HepG2 (cell line): ENCODE data around the gene DIAPH3. TPM values are rescaled to one million over a fixed set of nuclear protein-coding genes. Genes with fewer than 3 reads are reported as not detected.

Experiments used
- ATAC-seq: fragments of 200-7000 bp; cut with Tn5 transposase; 3 replicates; pipeline ENCODE4 v1.9.1; 2020; ENCODE audit warnings: mild to moderate bottlenecking, moderate library complexity
- BruUV-seq: library from RNA; stranded (reverse); fragments of 400-500 nt; replicated peaks from 2 replicates; lab custom pipeline; 2021; lab: Mats Ljungman, UMichigan
- CTCF ChIA-PET: fragments of 300-600 bp; formaldehyde crosslinking; extraction: SDS; loops from one replicate; lab custom pipeline; 2021; ENCODE audit warnings: low total read pairs, inconsistent platforms, low intra/inter-chr PET ratio; lab: Yijun Ruan, JAX
- POLR2A ChIA-PET: fragments of 350-600 bp; sonication (Branson Sonifier 250); formaldehyde crosslinking; loops from one replicate; lab custom pipeline; 2020; ENCODE audit warnings: antibody characterized with exemption, inconsistent platforms; lab: Yijun Ruan, JAX
- DNase-seq: peaks from one replicate; pipeline ENCODE4 v3.0.0-alpha.2; 2015; ENCODE audit warnings: low spot score
- FAIRE-seq: peaks from 3 replicates; lab custom pipeline; 2011; peaks lifted over from hg19 to GRCh38; lab: Jason Lieb, UNC
- H2AFZ ChIP-seq: one replicate; pipeline ENCODE4 v1.6.1; 2011; ENCODE audit warnings: low read length, inconsistent platforms
- H3K27ac ChIP-seq: fragments of 300-600 bp; 3 replicates; pipeline ENCODE4 v1.8.0; 2011; ENCODE audit warnings: mixed run types, mild to moderate bottlenecking, mixed read lengths, low read length, inconsistent platforms; ENCODE audit not compliant: insufficient read depth; ENCODE audit errors: extremely low read length
- H3K27me3 ChIP-seq, 2 experiments: fragments of 200-600 bp in 1 of 2; 2 replicates in 1 of 2; 3 replicates in 1 of 2; pipeline versions ENCODE4 v1.6.0 to v1.8.0; 2011; ENCODE audit warnings: low read length in 2 of 2, mild to moderate bottlenecking in 2 of 2, moderate library complexity in 2 of 2, inconsistent platforms in 1 of 2; ENCODE audit not compliant: insufficient read depth in 2 of 2, control insufficient read depth in 1 of 2
- H3K36me3 ChIP-seq, 2 experiments: fragments of 200-600 bp in 1 of 2; replicated peaks in 1 of 2; 2 replicates in 1 of 2; 3 replicates in 1 of 2; pipeline versions ENCODE4 v1.5.1 to v1.8.0; 2011; ENCODE audit warnings: low read length in 2 of 2, inconsistent platforms in 1 of 2; ENCODE audit not compliant: insufficient read depth in 2 of 2, control insufficient read depth in 1 of 2
- H3K4me1 ChIP-seq: 2 replicates; pipeline ENCODE4 v1.5.1; 2012; ENCODE audit warnings: low read length, inconsistent platforms; ENCODE audit not compliant: insufficient read depth
- H3K4me2 ChIP-seq: 2 replicates; pipeline ENCODE4 v1.6.0; 2011; ENCODE audit warnings: low read depth, low read length, inconsistent platforms
- H3K4me3 ChIP-seq, 3 experiments: fragments of 200-600 bp in 1 of 3; sonication (generic), shearing (Covaris generic) in 1 of 3; replicated peaks in 1 of 3; 2 replicates each; pipeline ENCODE4 v1.5.1; 2011 to 2016; ENCODE audit warnings: low read length in 3 of 3, inconsistent platforms in 2 of 3, low read depth in 2 of 3, mild to moderate bottlenecking in 2 of 3, control low read depth in 1 of 3, mixed read lengths in 1 of 3; ENCODE audit not compliant: insufficient read depth in 1 of 3
- H3K79me2 ChIP-seq: one replicate; pipeline ENCODE4 v1.6.1; 2011; ENCODE audit warnings: low read length, inconsistent platforms; ENCODE audit not compliant: insufficient read depth
- H3K9ac ChIP-seq: 2 replicates; pipeline ENCODE4 v1.6.0; 2011; ENCODE audit warnings: mild to moderate bottlenecking, low read depth, low read length, inconsistent platforms; ENCODE audit not compliant: insufficient read depth
- H3K9me3 ChIP-seq: 2 replicates; pipeline ENCODE4 v1.5.1; 2012; ENCODE audit warnings: mild to moderate bottlenecking, low read length
- H4K20me1 ChIP-seq: 2 replicates; pipeline ENCODE4 v1.6.0; 2011; ENCODE audit warnings: inconsistent platforms, mild to moderate bottlenecking, low read length, moderate library complexity; ENCODE audit not compliant: insufficient read depth
- CCDC6 ChIP-seq: sonication (generic); formaldehyde crosslinking; IDR thresholded peaks from 2 replicates; pipeline ENCODE4 v1.8.1; 2022; ENCODE audit warnings: mild to moderate bottlenecking, missing genetic modification reagents, moderate library complexity
- GLI4 ChIP-seq: sonication (generic); formaldehyde crosslinking; IDR thresholded peaks from 2 replicates; pipeline ENCODE4 v1.5.1; 2020; ENCODE audit warnings: missing genetic modification reagents, mild to moderate bottlenecking, moderate library complexity, borderline replicate concordance
- KLF15 ChIP-seq: sonication (generic); formaldehyde crosslinking; IDR thresholded peaks from 2 replicates; pipeline ENCODE4 v1.8.1; 2023; ENCODE audit warnings: borderline replicate concordance, mild to moderate bottlenecking, inconsistent platforms, missing genetic modification reagents, mixed read lengths
- RARG ChIP-seq: sonication (generic); formaldehyde crosslinking; IDR thresholded peaks from 2 replicates; pipeline ENCODE4 v1.4.0; 2020; ENCODE audit warnings: low read depth, mild to moderate bottlenecking, missing genetic modification reagents
- RBM39 ChIP-seq: fragments of 200-400 bp; formaldehyde crosslinking; IDR thresholded peaks from one replicate; pipeline ENCODE4 v1.6.1; 2018; ENCODE audit warnings: antibody characterized with exemption, mild to moderate bottlenecking, low read depth, low read length; ENCODE audit not compliant: poor library complexity, severe bottlenecking
- U2AF2 ChIP-seq: fragments of 200-400 bp; formaldehyde crosslinking; IDR thresholded peaks from 2 replicates; pipeline ENCODE4 v1.6.1; 2017; ENCODE audit warnings: low read depth, mild to moderate bottlenecking, low read length
- ZNF225 ChIP-seq: sonication (generic); formaldehyde crosslinking; IDR thresholded peaks from 2 replicates; pipeline ENCODE4 v1.4.0; 2020; ENCODE audit warnings: mild to moderate bottlenecking, missing genetic modification reagents
- ZNF550 ChIP-seq: sonication (generic); formaldehyde crosslinking; IDR thresholded peaks from 2 replicates; pipeline ENCODE4 v1.4.0; 2020; ENCODE audit warnings: mild to moderate bottlenecking, missing genetic modification reagents, borderline replicate concordance
- ZNF598 ChIP-seq: sonication (generic); formaldehyde crosslinking; IDR thresholded peaks from 2 replicates; pipeline ENCODE4 v1.5.1; 2020; ENCODE audit warnings: mild to moderate bottlenecking, missing genetic modification reagents, borderline replicate concordance
- ZNF781 ChIP-seq: sonication (generic); formaldehyde crosslinking; IDR thresholded peaks from 2 replicates; pipeline ENCODE4 v1.5.1; 2020; ENCODE audit warnings: borderline replicate concordance, mild to moderate bottlenecking, missing genetic modification reagents; ENCODE audit errors: not compliant biosample characterization
- in situ Hi-C: cut with HindIII; loops from 2 replicates; pipeline ENCODE4 v1.10.0; 2017; ENCODE audit warnings: low pct_unique_long_range_greater_than_20kb; ENCODE audit not compliant: extremely low pct_ligation_motif_present
- intact Hi-C: fragments of 100-400 bp; cut with micrococcal nuclease; formaldehyde crosslinking; loops from one replicate; pipeline ENCODE4 v1.10.0; 2022; ENCODE audit not compliant: unreplicated experiment
- polyA plus RNA-seq, 8 experiments: library from polyadenylated mRNA; depleted of rRNA in 3 of 8; stranded (reverse) in 7 of 8; unstranded in 1 of 8; fragments of >200 nt; fragmentation: Illumina TruSeq in 4 of 8; extraction: Trizol in 4 of 8; gene quantifications; 2 replicates each; pipeline versions ENCODE4 v1.2.1 to v1.2.3, GENCODE V29; 2011 to 2016; ENCODE audit warnings: low read depth in 4 of 8, missing spikeins in 1 of 8, mixed read lengths in 1 of 8; ENCODE audit not compliant: insufficient read depth in 1 of 8
- total RNA-seq, 5 experiments: library from RNA; depleted of rRNA; stranded (reverse); fragments of >200 nt; fragmentation: Illumina TruSeq; extraction: Trizol; gene quantifications; 2 replicates each; pipeline ENCODE4 v1.2.3, GENCODE V29; 2016; ENCODE audit warnings: low read depth in 1 of 5
- TF ChIP-seq, protein P1 (sequence below): sonication (generic); formaldehyde crosslinking; IDR thresholded peaks from 2 replicates; pipeline ENCODE4 v1.5.0; 2020; ENCODE audit warnings: mild to moderate bottlenecking, missing genetic modification reagents, borderline replicate concordance
- TF ChIP-seq, protein P2 (sequence below), 2 experiments: sonication (generic) in 1 of 2; formaldehyde crosslinking in 1 of 2; IDR thresholded peaks; 2 replicates each; pipeline versions ENCODE4 v1.6.1 to v1.9.0; 2014 to 2022; ENCODE audit warnings: antibody characterized with exemption in 1 of 2, borderline replicate concordance in 1 of 2, inconsistent platforms in 1 of 2, low read depth in 1 of 2, missing genetic modification reagents in 1 of 2
- TF ChIP-seq, protein P3 (sequence below): sonication (generic); formaldehyde crosslinking; IDR thresholded peaks from 2 replicates; pipeline ENCODE4 v1.4.0; 2020; ENCODE audit warnings: missing genetic modification reagents, borderline replicate concordance

DIAPH3 gene
- total and polyA plus RNA-seq, 2 of the 13 experiments (the other 11 are each of a cell fraction or from before 2014, with no cell fraction given): 4.0 to 9.3 TPM

DNA sequence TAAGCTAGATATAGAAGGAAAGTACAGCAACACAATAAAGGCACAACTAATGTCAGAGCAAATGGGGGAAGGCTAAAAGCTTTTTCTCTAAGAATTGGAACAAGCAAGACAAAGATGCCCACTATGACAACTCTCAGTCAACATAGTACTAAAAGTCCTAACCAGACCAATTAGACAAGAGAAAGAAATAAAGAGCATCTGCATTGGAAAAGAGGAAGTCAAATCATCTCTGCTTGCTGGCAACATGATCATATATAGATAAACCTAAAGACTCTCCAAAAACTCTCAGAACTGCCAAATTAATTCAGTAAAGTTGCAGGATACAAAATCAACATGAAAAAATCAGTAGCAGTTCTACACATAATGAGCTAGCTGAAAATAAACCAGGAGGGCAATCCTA, 542.0 kb downstream of the DIAPH3 start:
- H3K36me3 ChIP-seq: no peaks in the 10 kb centered on the region
- in situ Hi-C loops: no loop called here
- H3K9ac ChIP-seq: no peak overlapping the region
- H3K79me2 ChIP-seq: no peaks in the 10 kb centered on the region
- no peak for FAIRE-seq
- DNase-seq: no peak
- H3K4me3 ChIP-seq: no peak overlapping the region
- no peak overlapping the region for H2AFZ ChIP-seq
- no peak for ATAC-seq
- H3K4me1 ChIP-seq: no peaks in the 10 kb centered on the region
- H3K4me2 ChIP-seq: no peak overlapping the region
- H3K27ac ChIP-seq: no peak overlapping the region
- POLR2A ChIA-PET: no interaction called here
- intact Hi-C loops: no loop called here
- H4K20me1 ChIP-seq: no peaks in the 10 kb centered on the region
- BruUV-seq: no TSS peak
- CTCF ChIA-PET: no interaction called here
- H3K9me3 ChIP-seq: peaks cover 3% of the 10 kb centered on the region; the same call in 1 of the 2 replicates
- H3K27me3 ChIP-seq: no peaks in the 10 kb centered on the region
- TF ChIP-seq KLF15 (CRISPR knock-in tag) (no peak), ZNF550 (CRISPR knock-in tag) (no peak), U2AF2 (no peak), GLI4 (no peak), ZNF781 (CRISPR knock-in tag) (no peak), ZNF598 (no peak), ZNF225 (CRISPR knock-in tag) (no peak), RARG (no peak), CCDC6 (no peak), RBM39 (no peak)
- TF ChIP-seq, protein P1, sequence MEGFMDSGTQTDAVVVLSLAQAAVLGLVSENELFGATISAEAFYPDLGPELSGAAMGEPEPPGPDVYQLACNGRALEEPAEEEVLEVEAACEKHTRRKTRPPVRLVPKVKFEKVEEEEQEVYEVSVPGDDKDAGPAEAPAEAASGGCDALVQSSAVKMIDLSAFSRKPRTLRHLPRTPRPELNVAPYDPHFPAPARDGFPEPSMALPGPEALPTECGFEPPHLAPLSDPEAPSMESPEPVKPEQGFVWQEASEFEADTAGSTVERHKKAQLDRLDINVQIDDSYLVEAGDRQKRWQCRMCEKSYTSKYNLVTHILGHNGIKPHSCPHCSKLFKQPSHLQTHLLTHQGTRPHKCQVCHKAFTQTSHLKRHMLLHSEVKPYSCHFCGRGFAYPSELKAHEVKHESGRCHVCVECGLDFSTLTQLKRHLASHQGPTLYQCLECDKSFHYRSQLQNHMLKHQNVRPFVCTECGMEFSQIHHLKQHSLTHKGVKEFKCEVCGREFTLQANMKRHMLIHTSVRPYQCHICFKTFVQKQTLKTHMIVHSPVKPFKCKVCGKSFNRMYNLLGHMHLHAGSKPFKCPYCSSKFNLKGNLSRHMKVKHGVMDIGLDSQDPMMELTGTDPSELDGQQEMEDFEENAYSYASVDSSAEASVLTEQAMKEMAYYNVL (CRISPR knock-in tag): no peak
- TF ChIP-seq, protein P2, sequence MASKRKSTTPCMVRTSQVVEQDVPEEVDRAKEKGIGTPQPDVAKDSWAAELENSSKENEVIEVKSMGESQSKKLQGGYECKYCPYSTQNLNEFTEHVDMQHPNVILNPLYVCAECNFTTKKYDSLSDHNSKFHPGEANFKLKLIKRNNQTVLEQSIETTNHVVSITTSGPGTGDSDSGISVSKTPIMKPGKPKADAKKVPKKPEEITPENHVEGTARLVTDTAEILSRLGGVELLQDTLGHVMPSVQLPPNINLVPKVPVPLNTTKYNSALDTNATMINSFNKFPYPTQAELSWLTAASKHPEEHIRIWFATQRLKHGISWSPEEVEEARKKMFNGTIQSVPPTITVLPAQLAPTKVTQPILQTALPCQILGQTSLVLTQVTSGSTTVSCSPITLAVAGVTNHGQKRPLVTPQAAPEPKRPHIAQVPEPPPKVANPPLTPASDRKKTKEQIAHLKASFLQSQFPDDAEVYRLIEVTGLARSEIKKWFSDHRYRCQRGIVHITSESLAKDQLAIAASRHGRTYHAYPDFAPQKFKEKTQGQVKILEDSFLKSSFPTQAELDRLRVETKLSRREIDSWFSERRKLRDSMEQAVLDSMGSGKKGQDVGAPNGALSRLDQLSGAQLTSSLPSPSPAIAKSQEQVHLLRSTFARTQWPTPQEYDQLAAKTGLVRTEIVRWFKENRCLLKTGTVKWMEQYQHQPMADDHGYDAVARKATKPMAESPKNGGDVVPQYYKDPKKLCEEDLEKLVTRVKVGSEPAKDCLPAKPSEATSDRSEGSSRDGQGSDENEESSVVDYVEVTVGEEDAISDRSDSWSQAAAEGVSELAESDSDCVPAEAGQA (IDR thresholded peaks at IDR 0.05; ENCODE audit: low read depth): no peak
- TF ChIP-seq, protein P2 (CRISPR knock-in tag; IDR thresholded peaks at IDR 0.05; ENCODE audit: borderline replicate concordance): no peak
- TF ChIP-seq, protein P3, sequence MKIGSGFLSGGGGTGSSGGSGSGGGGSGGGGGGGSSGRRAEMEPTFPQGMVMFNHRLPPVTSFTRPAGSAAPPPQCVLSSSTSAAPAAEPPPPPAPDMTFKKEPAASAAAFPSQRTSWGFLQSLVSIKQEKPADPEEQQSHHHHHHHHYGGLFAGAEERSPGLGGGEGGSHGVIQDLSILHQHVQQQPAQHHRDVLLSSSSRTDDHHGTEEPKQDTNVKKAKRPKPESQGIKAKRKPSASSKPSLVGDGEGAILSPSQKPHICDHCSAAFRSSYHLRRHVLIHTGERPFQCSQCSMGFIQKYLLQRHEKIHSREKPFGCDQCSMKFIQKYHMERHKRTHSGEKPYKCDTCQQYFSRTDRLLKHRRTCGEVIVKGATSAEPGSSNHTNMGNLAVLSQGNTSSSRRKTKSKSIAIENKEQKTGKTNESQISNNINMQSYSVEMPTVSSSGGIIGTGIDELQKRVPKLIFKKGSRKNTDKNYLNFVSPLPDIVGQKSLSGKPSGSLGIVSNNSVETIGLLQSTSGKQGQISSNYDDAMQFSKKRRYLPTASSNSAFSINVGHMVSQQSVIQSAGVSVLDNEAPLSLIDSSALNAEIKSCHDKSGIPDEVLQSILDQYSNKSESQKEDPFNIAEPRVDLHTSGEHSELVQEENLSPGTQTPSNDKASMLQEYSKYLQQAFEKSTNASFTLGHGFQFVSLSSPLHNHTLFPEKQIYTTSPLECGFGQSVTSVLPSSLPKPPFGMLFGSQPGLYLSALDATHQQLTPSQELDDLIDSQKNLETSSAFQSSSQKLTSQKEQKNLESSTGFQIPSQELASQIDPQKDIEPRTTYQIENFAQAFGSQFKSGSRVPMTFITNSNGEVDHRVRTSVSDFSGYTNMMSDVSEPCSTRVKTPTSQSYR (CRISPR knock-in tag): no peak
